Activated naive CD8-positive, alpha-beta T cell (primary cell): ENCODE measurements around the gene ACSS3.

ENCODE experiments used
- H3K27ac Mint-ChIP-seq: one replicate; pipeline ENCODE4 v1.8.0; 2021; ENCODE audit warnings: mixed read lengths
- H3K27me3 Mint-ChIP-seq: one replicate; pipeline ENCODE4 v1.8.0; 2021; ENCODE audit warnings: mixed read lengths
- H3K36me3 Mint-ChIP-seq: one replicate; pipeline ENCODE4 v1.8.0; 2021; ENCODE audit warnings: mixed read lengths
- H3K4me1 Mint-ChIP-seq: one replicate; pipeline ENCODE4 v1.8.0; 2021; ENCODE audit warnings: low read depth, mixed read lengths
- H3K4me3 Mint-ChIP-seq: one replicate; pipeline ENCODE4 v1.8.0; 2021; ENCODE audit warnings: mild to moderate bottlenecking, mixed read lengths
- H3K9me3 Mint-ChIP-seq: one replicate; pipeline ENCODE4 v1.8.0; 2021; ENCODE audit warnings: low read depth, mixed read lengths

Gene ACSS3

GRCh38 chr12:81257947-81258551 is 180.2 kb downstream of the ACSS3 start:
- Mint-ChIP-seq H3K27me3 (no peaks in the 10 kb centered on the region), H3K4me1 (no peaks in the 10 kb centered on the region), H3K36me3 (no peaks in the 10 kb centered on the region), H3K27ac (no peak overlapping the region), H3K4me3 (no peak overlapping the region), H3K9me3 (peaks cover 3% of the 10 kb centered on the region)

GRCh38 chr12:81259360-81259759 is 181.5 kb downstream of the ACSS3 start:
- Mint-ChIP-seq H3K9me3 (peaks cover 3% of the 10 kb centered on the region), H3K4me1 (no peaks in the 10 kb centered on the region), H3K27me3 (no peaks in the 10 kb centered on the region), H3K36me3 (no peaks in the 10 kb centered on the region), H3K27ac (no peak overlapping the region), H3K4me3 (no peak overlapping the region)

- Mint-ChIP-seq H3K27ac (no peak overlapping the region), H3K4me3 (no peak overlapping the region), H3K4me1 (no peaks in the 10 kb centered on the region), H3K9me3 (peaks cover 3% of the 10 kb centered on the region), H3K27me3 (no peaks in the 10 kb centered on the region), H3K36me3 (no peaks in the 10 kb centered on the region)
These were observed 183.8 kb downstream of the ACSS3 start for GRCh38 chr12:81261508-81262207.

- H3K36me3 Mint-ChIP-seq: no peaks in the 10 kb centered on the region
- H3K4me1 Mint-ChIP-seq: no peaks in the 10 kb centered on the region
- H3K4me3 Mint-ChIP-seq: no peak overlapping the region
- H3K27ac Mint-ChIP-seq: no peak overlapping the region
- H3K27me3 Mint-ChIP-seq: no peaks in the 10 kb centered on the region
- peaks cover 1% of the 10 kb centered on the region for H3K9me3 Mint-ChIP-seq
These were observed 185.2 kb downstream of the ACSS3 start for GRCh38 chr12:81263072-81263471.

- Mint-ChIP-seq H3K36me3 (no peaks in the 10 kb centered on the region), H3K4me3 (no peak overlapping the region), H3K4me1 (no peaks in the 10 kb centered on the region), H3K9me3 (peaks cover 6% of the 10 kb centered on the region), H3K27me3 (no peaks in the 10 kb centered on the region), H3K27ac (no peak overlapping the region)
These were observed 192.5 kb downstream of the ACSS3 start for GRCh38 chr12:81270385-81270784.

- H3K27ac Mint-ChIP-seq: no peak overlapping the region
- H3K4me3 Mint-ChIP-seq: no peak overlapping the region
- H3K9me3 Mint-ChIP-seq: peaks cover 6% of the 10 kb centered on the region
- H3K27me3 Mint-ChIP-seq: no peaks in the 10 kb centered on the region
- H3K4me1 Mint-ChIP-seq: no peaks in the 10 kb centered on the region
- no peaks in the 10 kb centered on the region for H3K36me3 Mint-ChIP-seq
These were observed 197.0 kb downstream of the ACSS3 start for GRCh38 chr12:81274637-81275529.

- peaks cover 4% of the 10 kb centered on the region for H3K9me3 Mint-ChIP-seq
- no peak overlapping the region for H3K27ac Mint-ChIP-seq
These were observed 206.3 kb downstream of the ACSS3 start for GRCh38 chr12:81284137-81284536.

GRCh38 chr12:81288651-81289050 is 210.8 kb downstream of the ACSS3 start:
- H3K9me3 Mint-ChIP-seq: peaks cover 4% of the 10 kb centered on the region
- H3K27me3 Mint-ChIP-seq: no peaks in the 10 kb centered on the region
- no peak overlapping the region for H3K27ac Mint-ChIP-seq
- H3K4me3 Mint-ChIP-seq: no peak overlapping the region
- H3K36me3 Mint-ChIP-seq: no peaks in the 10 kb centered on the region
- H3K4me1 Mint-ChIP-seq: no peaks in the 10 kb centered on the region

More at GRCh38 chr12:81284137-81284536, 206.3 kb downstream of the ACSS3 start:
- no peaks in the 10 kb centered on the region for H3K36me3 Mint-ChIP-seq
- no peaks in the 10 kb centered on the region for H3K27me3 Mint-ChIP-seq
- H3K4me1 Mint-ChIP-seq: no peaks in the 10 kb centered on the region
- H3K4me3 Mint-ChIP-seq: no peak overlapping the region

- H3K4me3 Mint-ChIP-seq: no peak overlapping the region
These were observed 216.7 kb downstream of the ACSS3 start for GRCh38 chr12:81294325-81295190.

GRCh38 chr12:81295251-81295650 is 217.4 kb downstream of the ACSS3 start:
- Mint-ChIP-seq H3K4me1 (no peaks in the 10 kb centered on the region), H3K27me3 (no peaks in the 10 kb centered on the region), H3K27ac (no peak overlapping the region), H3K4me3 (no peak overlapping the region), H3K36me3 (no peaks in the 10 kb centered on the region), H3K9me3 (peaks cover 12% of the 10 kb centered on the region)

More at GRCh38 chr12:81294325-81295190, 216.7 kb downstream of the ACSS3 start:
- Mint-ChIP-seq H3K27me3 (no peaks in the 10 kb centered on the region), H3K4me1 (no peaks in the 10 kb centered on the region), H3K36me3 (no peaks in the 10 kb centered on the region), H3K27ac (no peak overlapping the region), H3K9me3 (peaks cover 12% of the 10 kb centered on the region)

- no peak overlapping the region for H3K4me3 Mint-ChIP-seq
- no peaks in the 10 kb centered on the region for H3K36me3 Mint-ChIP-seq
- peaks cover 12% of the 10 kb centered on the region for H3K9me3 Mint-ChIP-seq
- H3K27me3 Mint-ChIP-seq: no peaks in the 10 kb centered on the region
- H3K27ac Mint-ChIP-seq: no peak overlapping the region
- no peaks in the 10 kb centered on the region for H3K4me1 Mint-ChIP-seq
These were observed 218.9 kb downstream of the ACSS3 start for GRCh38 chr12:81296556-81297305.

- Mint-ChIP-seq H3K9me3 (peaks cover 12% of the 10 kb centered on the region), H3K4me1 (no peaks in the 10 kb centered on the region), H3K27ac (no peak overlapping the region), H3K27me3 (no peaks in the 10 kb centered on the region), H3K4me3 (no peak overlapping the region), H3K36me3 (no peaks in the 10 kb centered on the region)
These were observed 219.7 kb downstream of the ACSS3 start for GRCh38 chr12:81297601-81298000.

GRCh38 chr12:81300454-81300853 is 222.6 kb downstream of the ACSS3 start:
- Mint-ChIP-seq H3K27ac (no peak overlapping the region), H3K36me3 (no peaks in the 10 kb centered on the region), H3K27me3 (no peaks in the 10 kb centered on the region), H3K4me3 (no peak overlapping the region), H3K9me3 (no peaks in the 10 kb centered on the region), H3K4me1 (no peaks in the 10 kb centered on the region)

- Mint-ChIP-seq H3K4me3 (no peak overlapping the region), H3K27ac (no peak overlapping the region), H3K36me3 (no peaks in the 10 kb centered on the region), H3K27me3 (no peaks in the 10 kb centered on the region), H3K4me1 (no peaks in the 10 kb centered on the region), H3K9me3 (no peaks in the 10 kb centered on the region)
These were observed 226.1 kb downstream of the ACSS3 start for GRCh38 chr12:81303935-81304334.
